Measurements from ENCODE around the gene PSEN1.

GRCh38 chr14:73255693-73256225 lies 119.5 kb downstream of the PSEN1 start:
- TF ChIP-seq CTCF (IDR thresholded peaks at IDR 0.05): no peak
- no peak for TF ChIP-seq POLR2A (IDR thresholded peaks at IDR 0.05)

All from tibial nerve (tissue), 3 donors.